Kidney (tissue), 14 donors: Measurements from ENCODE around the gene DNAAF2. TPM values are rescaled to one million over a fixed set of nuclear protein-coding genes. Genes with fewer than 3 reads are reported as not detected.

Experiments used
- DNase-seq, 5 donors: peaks; one replicate each; pipeline ENCODE4 v3.0.0-alpha.2; 2013 to 2020
- FAIRE-seq: peaks from 2 replicates; lab custom pipeline; 2012; peaks lifted over from hg19 to GRCh38; lab: Jason Lieb, UNC
- H3K27ac ChIP-seq, 2 donors: one replicate each; pipeline ENCODE4 v1.7.0; 2013; ENCODE audit warnings: low read depth in 2 of 2, low read length in 2 of 2, inconsistent platforms in 1 of 2
- H3K27me3 ChIP-seq: one replicate; pipeline ENCODE4 v1.7.1; 2013; ENCODE audit warnings: low read length, inconsistent platforms; ENCODE audit not compliant: control insufficient read depth, insufficient read depth
- H3K36me3 ChIP-seq, 3 donors: one replicate each; pipeline versions ENCODE4 v1.7.0 to v1.7.1; 2013; ENCODE audit warnings: low read length in 3 of 3, control low read depth in 1 of 3, inconsistent platforms in 1 of 3; ENCODE audit not compliant: insufficient read depth in 3 of 3, control insufficient read depth in 2 of 3
- H3K4me1 ChIP-seq, 3 donors: one replicate each; pipeline versions ENCODE4 v1.7.0 to v1.7.1; 2013; ENCODE audit warnings: low read length in 3 of 3, inconsistent platforms in 1 of 3, low read depth in 1 of 3; ENCODE audit not compliant: control insufficient read depth in 2 of 3, insufficient read depth in 2 of 3
- H3K4me3 ChIP-seq, 3 donors: one replicate each; pipeline versions ENCODE4 v1.7.0 to v1.8.1; 2013; ENCODE audit warnings: low read length in 3 of 3, control low read depth in 1 of 3, inconsistent platforms in 1 of 3
- H3K9ac ChIP-seq, 3 donors: one replicate each; pipeline versions ENCODE4 v1.7.0 to v1.7.1; 2013; ENCODE audit warnings: low read length in 3 of 3, control low read depth in 1 of 3, inconsistent platforms in 1 of 3
- H3K9me3 ChIP-seq, 3 donors: one replicate each; pipeline versions ENCODE4 v1.7.0 to v1.7.1; 2013; ENCODE audit warnings: low read length in 3 of 3, control low read depth in 1 of 3, inconsistent platforms in 1 of 3; ENCODE audit not compliant: control insufficient read depth in 2 of 3, insufficient read depth in 1 of 3
- intact Hi-C: fragments of 100-400 bp; cut with DNase I; formaldehyde crosslinking; loops from one replicate; pipeline ENCODE4 v1.11.1; 2022
- polyA plus RNA-seq: library from polyadenylated mRNA; stranded (reverse); fragments of 350-450 nt; fragmentation: Illumina TruSeq; extraction: RNeasy Lipid Tissue Mini Kit (QIAGEN cat#74804); gene quantifications from one replicate; pipeline ENCODE4 v1.2.3, GENCODE V29; 2014; ENCODE audit warnings: low read depth, low replicate concordance; ENCODE audit not compliant: insufficient read depth
- total RNA-seq: library from RNA; stranded (reverse); fragmentation: NEBNext Ultra II Directional; extraction: Animal tissue kit (Norgen Biotek cat#: 25700); gene quantifications from one replicate; pipeline ENCODE4 v1.2.1, GENCODE V29; 2021
- TF ChIP-seq, protein P1 (sequence below): IDR thresholded peaks from 3 replicates; pipeline ENCODE4 v1.5.1; 2012; ENCODE audit warnings: mild to moderate bottlenecking, moderate library complexity, borderline replicate concordance; ENCODE audit not compliant: insufficient read depth; ENCODE audit errors: extremely low read depth
- donor health status: control.
- donor health status: control.
- donor health status: control.
- donor health status: control.
- donor health status: control.
- donor health status: DM: yes; HTN: yes; CAD: no.
- donor health status: Normal renal cell carcinoma (clear cell type).

The DNAAF2 gene
- total and polyA plus RNA-seq, 2 donors from 2014 or later, result 6.9 to 7.7 TPM

DNA sequence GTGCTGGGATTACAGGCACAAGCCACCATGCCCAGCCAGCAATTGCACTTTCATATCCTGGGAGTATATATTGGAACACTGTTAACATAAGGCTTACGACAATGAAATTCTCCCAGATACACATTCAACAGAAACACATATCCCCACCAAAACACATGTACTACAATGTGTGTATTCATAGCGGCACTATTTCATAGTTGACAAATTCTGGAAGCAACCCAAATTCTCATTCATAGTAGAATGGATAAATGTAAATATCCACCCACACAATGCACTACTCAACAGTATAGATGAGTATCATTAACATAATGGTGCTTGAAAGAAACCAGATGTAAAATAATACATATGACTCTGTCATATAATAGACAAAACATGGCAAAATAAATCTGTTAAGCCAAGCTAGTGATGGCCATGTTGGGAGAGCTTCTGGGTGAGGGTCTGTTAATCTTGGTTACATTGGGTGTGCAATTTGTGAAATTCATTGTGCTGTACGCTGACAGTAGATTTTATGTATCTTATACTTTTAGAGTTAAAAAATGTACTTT is 2.6 kb upstream of the DNAAF2 start:
- no peaks in the 10 kb centered on the region for H3K9me3 ChIP-seq
- TF ChIP-seq, protein P1, sequence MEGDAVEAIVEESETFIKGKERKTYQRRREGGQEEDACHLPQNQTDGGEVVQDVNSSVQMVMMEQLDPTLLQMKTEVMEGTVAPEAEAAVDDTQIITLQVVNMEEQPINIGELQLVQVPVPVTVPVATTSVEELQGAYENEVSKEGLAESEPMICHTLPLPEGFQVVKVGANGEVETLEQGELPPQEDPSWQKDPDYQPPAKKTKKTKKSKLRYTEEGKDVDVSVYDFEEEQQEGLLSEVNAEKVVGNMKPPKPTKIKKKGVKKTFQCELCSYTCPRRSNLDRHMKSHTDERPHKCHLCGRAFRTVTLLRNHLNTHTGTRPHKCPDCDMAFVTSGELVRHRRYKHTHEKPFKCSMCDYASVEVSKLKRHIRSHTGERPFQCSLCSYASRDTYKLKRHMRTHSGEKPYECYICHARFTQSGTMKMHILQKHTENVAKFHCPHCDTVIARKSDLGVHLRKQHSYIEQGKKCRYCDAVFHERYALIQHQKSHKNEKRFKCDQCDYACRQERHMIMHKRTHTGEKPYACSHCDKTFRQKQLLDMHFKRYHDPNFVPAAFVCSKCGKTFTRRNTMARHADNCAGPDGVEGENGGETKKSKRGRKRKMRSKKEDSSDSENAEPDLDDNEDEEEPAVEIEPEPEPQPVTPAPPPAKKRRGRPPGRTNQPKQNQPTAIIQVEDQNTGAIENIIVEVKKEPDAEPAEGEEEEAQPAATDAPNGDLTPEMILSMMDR, result no peak
- no peak overlapping the region for H3K4me3 ChIP-seq
- intact Hi-C loops, result no loop called here
- H3K4me1 ChIP-seq, result peaks cover 0 to 33% (median 17%) of the 10 kb centered on the region in 3 donors
- H3K27ac ChIP-seq, result no peak overlapping the region
- peaks cover 0 to 2% (median 0%) of the 10 kb centered on the region in 3 donors for H3K36me3 ChIP-seq
- DNase-seq, result no peak
- H3K27me3 ChIP-seq, result no peaks in the 10 kb centered on the region
- FAIRE-seq, result no peak
- no peak overlapping the region for H3K9ac ChIP-seq

DNA sequence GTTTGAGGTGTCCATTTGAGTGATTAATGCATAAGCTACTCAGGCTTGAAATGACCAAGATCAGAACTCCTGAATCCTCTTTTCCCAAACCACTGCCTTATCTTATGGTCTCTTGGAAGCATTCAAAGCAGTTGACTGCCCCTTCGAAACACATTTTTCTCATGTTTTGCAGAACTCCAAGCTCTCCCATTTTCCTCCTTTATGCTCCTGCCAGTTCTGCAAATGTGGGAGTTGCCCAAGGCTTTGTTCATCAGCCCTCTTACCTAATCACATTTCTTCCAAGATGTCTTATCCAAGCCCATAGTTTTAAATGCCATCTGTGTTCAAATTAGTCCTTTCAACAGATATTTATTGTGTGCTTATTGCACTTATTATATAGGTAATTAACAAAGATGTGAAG is 1.8 kb upstream of the DNAAF2 start:
- DNase-seq (no peak), FAIRE-seq (no peak)
- H3K36me3 ChIP-seq, result peaks cover 0 to 2% (median 0%) of the 10 kb centered on the region in 3 donors
- TF ChIP-seq, protein P1, result no peak
- H3K9ac ChIP-seq, result no peak overlapping the region
- H3K27me3 ChIP-seq, result no peaks in the 10 kb centered on the region
- H3K27ac ChIP-seq, result no peak overlapping the region
- H3K9me3 ChIP-seq, result no peaks in the 10 kb centered on the region
- intact Hi-C loops, result no loop called here
- peaks cover 0 to 29% (median 13%) of the 10 kb centered on the region in 3 donors for H3K4me1 ChIP-seq
- no peak overlapping the region for H3K4me3 ChIP-seq

DNA sequence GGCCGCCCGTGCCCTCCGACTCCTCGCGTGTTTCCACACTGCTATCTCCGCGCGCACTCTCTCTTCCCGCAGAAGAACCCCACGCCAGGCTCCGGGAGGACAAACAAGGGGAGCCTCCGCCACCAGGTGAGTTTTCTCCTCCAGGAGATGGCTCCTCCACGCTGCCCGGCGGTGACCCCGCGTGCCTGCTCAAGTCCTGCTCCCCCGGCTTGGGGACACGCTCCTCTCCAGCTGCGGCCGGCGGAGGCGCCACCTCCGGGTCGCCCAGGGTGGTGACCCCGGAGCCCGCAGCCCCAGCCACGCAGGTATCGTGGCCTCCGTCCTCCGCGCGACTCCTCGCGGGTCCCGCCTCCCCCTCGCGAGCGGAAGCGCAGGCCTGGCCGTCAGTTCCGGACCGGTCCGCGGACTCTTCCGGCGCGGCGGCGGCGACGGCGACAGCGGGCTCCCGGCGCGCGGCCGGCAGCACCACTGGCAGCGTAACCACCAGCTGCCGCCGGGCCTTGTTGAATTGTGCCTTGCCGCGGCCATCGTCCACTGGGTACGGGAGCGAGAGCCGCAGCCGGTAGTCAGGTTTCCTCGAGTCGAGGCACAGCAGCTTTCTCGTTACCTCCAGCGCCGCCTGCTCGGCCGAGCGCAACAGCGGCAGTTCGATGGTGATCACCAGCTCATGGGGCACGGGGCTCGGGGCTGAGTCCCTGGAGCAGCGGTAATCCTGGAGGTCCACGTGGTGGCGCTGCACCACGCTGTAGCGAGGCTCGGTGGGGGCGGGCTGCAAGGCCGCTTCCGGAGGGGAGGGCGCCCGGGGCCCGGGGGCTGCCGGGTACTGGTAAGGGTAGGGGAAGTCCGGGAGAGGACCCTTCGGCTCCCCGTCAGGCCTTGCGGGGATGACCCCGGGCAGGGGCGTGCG is 1.2 kb downstream of the DNAAF2 start:
- H3K27ac ChIP-seq, result peak overlapping the region; percentile 99
- H3K9me3 ChIP-seq, result no peaks in the 10 kb centered on the region
- DNase-seq, result peak; percentile 97 to 98 (median 98)
- intact Hi-C loops, result no loop called here
- peaks cover 0 to 15% (median 2%) of the 10 kb centered on the region in 3 donors for H3K4me1 ChIP-seq
- H3K4me3 ChIP-seq, result peak overlapping the region; percentile 80 to 98 (median 93)
- FAIRE-seq, result no peak
- TF ChIP-seq, protein P1, result peak; percentile 85
- H3K36me3 ChIP-seq, result peaks cover 0 to 2% (median 0%) of the 10 kb centered on the region in 3 donors
- H3K27me3 ChIP-seq, result no peaks in the 10 kb centered on the region
- H3K9ac ChIP-seq, result peak overlapping the region; percentile 89 to 93 (median 90)
